D721Med (cell line): ENCODE results near the gene HYDIN.

ENCODE experiments used
- DNase-seq: peaks from one replicate; pipeline ENCODE4 v3.0.0; 2011; ENCODE audit warnings: low spot score; ENCODE audit not compliant: insufficient read length
- FAIRE-seq: peaks from 2 replicates; lab custom pipeline; 2011; peaks lifted over from hg19 to GRCh38; lab: Jason Lieb, UNC
- CTCF ChIP-seq: IDR thresholded peaks from 2 replicates; pipeline ENCODE4 v1.5.1; 2012; ENCODE audit warnings: mild to moderate bottlenecking, control low read depth; ENCODE audit not compliant: insufficient read depth; ENCODE audit errors: missing control alignments

The HYDIN gene

GRCh38 chr16:70765491-70765890, 465.0 kb downstream of the HYDIN start:
- DNase-seq (no peak), FAIRE-seq (no peak)
- TF ChIP-seq CTCF = no peak

GRCh38 chr16:70764632-70765031, 465.9 kb downstream of the HYDIN start:
- DNase-seq (no peak), FAIRE-seq (no peak)
- TF ChIP-seq CTCF = no peak

- TF ChIP-seq CTCF = no peak
- FAIRE-seq (no peak), DNase-seq (no peak)
Observed at GRCh38 chr16:70760221-70760620, 470.3 kb downstream of the HYDIN start.

GRCh38 chr16:70759666-70760065, 470.9 kb downstream of the HYDIN start:
- FAIRE-seq = no peak
- DNase-seq = no peak
- no peak for TF ChIP-seq CTCF

GRCh38 chr16:70758786-70759185, 471.7 kb downstream of the HYDIN start:
- no peak for TF ChIP-seq CTCF
- DNase-seq (no peak), FAIRE-seq (no peak)
